Tibial nerve (tissue), 4 donors: ENCODE measurements around the gene TANC1. TPM values are rescaled to one million over a fixed set of nuclear protein-coding genes. Genes with fewer than 3 reads are reported as not detected.

Experiments used
- DNase-seq, 2 donors: peaks; one replicate each; pipeline ENCODE4 v3.0.0-alpha.2; 2019; ENCODE audit warnings: low spot score in 2 of 2
- H3K27ac ChIP-seq, 4 donors: fragments of 200-600 bp; sonication (generic) in 3 of 4; one replicate each; pipeline ENCODE4 v1.5.1; 2017 to 2019; ENCODE audit warnings: mild to moderate bottlenecking in 1 of 4
- H3K27me3 ChIP-seq, 2 donors: fragments of 200-600 bp; sonication (generic) in 1 of 2; one replicate each; pipeline versions ENCODE4 v1.5.1 to v1.6.0; 2017 to 2019
- H3K36me3 ChIP-seq, 3 donors: fragments of 200-600 bp; sonication (generic); one replicate each; pipeline ENCODE4 v1.5.1; 2018 to 2019
- H3K4me1 ChIP-seq, 4 donors: fragments of 200-600 bp; sonication (generic) in 3 of 4; one replicate each; pipeline ENCODE4 v1.5.1; 2017 to 2019
- H3K4me3 ChIP-seq, 4 donors: fragments of 200-600 bp; sonication (generic) in 3 of 4; one replicate each; pipeline ENCODE4 v1.5.1; 2017 to 2019; ENCODE audit warnings: mild to moderate bottlenecking in 1 of 4, moderate library complexity in 1 of 4
- H3K9me3 ChIP-seq, 4 donors: fragments of 200-600 bp; sonication (generic) in 3 of 4; one replicate each; pipeline ENCODE4 v1.5.1; 2017 to 2019
- EP300 ChIP-seq, 2 donors: sonication (generic); formaldehyde crosslinking; IDR thresholded peaks; one replicate each; pipeline ENCODE4 v1.6.1; 2017; ENCODE audit warnings: antibody characterized with exemption in 2 of 2, mild to moderate bottlenecking in 1 of 2
- POLR2A ChIP-seq, 2 donors: fragments of 450-650 bp; IDR thresholded peaks; one replicate each; pipeline ENCODE4 v1.6.1; 2017; ENCODE audit warnings: antibody characterized with exemption in 2 of 2, mild to moderate bottlenecking in 2 of 2, moderate library complexity in 2 of 2
- WGBS, 2 donors: methylation state at CpG; one replicate each; pipeline ENCODE4 v1.1.5; 2018; 5-methylcytosine and 5-hydroxymethylcytosine counted together
- total RNA-seq, 4 donors: library from RNA; depleted of rRNA; stranded (reverse); fragments of >200 nt; gene quantifications; one replicate each; pipeline ENCODE4 v1.1.0, GENCODE V29; 2016
- TF ChIP-seq, protein P1 (sequence below), 5 experiments: fragments of 200-600 bp in 3 of 5; fragments of 450-650 bp in 2 of 5; sonication (generic) in 3 of 5; IDR thresholded peaks; one replicate each; pipeline ENCODE4 v1.5.1; 2016 to 2019; ENCODE audit warnings: antibody characterized with exemption in 5 of 5, mild to moderate bottlenecking in 3 of 5, moderate library complexity in 2 of 5

TANC1 gene
- total RNA-seq, 4 donors from 2014 or later = 43.5 to 66.3 (median 57.6) TPM

DNA sequence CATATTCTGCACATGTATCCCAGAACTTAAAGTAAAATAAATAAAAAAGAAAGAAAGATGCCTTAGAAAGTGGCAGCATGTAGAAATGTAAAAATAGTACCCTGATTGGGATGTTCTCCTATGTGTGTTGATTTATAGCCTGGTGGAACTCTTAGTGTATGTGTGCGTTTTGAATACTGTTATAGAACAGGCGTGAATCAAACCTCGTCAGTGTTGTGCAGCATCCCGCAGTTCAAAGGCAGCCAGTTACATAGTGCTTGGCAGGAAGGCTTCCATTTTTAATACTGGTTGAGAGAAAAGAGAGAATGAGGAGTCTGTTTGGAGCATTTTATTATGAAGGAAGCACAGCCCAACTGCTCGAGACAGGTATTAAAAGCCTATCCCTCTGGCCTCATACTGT, 49.4 kb downstream of the TANC1 start:
- DNase-seq = no peak
- H3K4me1 ChIP-seq = peaks cover 0 to 14% (median 3%) of the 10 kb centered on the region in 4 donors
- no peak overlapping the region for H3K27ac ChIP-seq
- no peak overlapping the region for H3K4me3 ChIP-seq
- peaks cover 0 to 19% (median 0%) of the 10 kb centered on the region in 3 donors for H3K36me3 ChIP-seq
- H3K27me3 ChIP-seq = no peaks in the 10 kb centered on the region
- 67 to 79% methylated on average over 5 of the region's 5 CpGs for WGBS, 2 donors
- H3K9me3 ChIP-seq = peaks cover 0 to 13% (median 3%) of the 10 kb centered on the region in 4 donors
- TF ChIP-seq POLR2A (IDR thresholded peaks at IDR 0.05) (no peak), EP300 (IDR thresholded peaks at IDR 0.05) (no peak)
- TF ChIP-seq, protein P1, sequence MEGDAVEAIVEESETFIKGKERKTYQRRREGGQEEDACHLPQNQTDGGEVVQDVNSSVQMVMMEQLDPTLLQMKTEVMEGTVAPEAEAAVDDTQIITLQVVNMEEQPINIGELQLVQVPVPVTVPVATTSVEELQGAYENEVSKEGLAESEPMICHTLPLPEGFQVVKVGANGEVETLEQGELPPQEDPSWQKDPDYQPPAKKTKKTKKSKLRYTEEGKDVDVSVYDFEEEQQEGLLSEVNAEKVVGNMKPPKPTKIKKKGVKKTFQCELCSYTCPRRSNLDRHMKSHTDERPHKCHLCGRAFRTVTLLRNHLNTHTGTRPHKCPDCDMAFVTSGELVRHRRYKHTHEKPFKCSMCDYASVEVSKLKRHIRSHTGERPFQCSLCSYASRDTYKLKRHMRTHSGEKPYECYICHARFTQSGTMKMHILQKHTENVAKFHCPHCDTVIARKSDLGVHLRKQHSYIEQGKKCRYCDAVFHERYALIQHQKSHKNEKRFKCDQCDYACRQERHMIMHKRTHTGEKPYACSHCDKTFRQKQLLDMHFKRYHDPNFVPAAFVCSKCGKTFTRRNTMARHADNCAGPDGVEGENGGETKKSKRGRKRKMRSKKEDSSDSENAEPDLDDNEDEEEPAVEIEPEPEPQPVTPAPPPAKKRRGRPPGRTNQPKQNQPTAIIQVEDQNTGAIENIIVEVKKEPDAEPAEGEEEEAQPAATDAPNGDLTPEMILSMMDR (IDR thresholded peaks at IDR 0.05) = no peak

DNA sequence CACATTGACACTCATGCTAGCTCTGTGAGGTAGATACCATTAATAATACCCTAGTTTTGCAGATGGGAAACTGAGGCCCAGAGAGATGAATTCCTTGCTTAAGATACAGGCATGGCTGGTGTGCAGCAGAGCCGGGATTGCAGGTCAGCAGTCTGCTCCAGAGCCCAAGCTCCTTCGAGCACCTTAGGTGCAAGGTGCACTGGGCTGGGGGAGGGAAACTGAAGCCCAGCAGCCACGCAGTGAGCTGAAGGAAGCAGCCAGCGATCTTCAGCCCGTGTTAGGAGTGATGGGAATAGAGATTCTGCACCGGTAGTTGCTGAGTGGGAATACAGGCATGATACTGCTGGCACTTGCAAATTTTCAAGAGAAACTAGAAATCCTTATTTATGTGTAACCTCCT, 50.6 kb downstream of the TANC1 start:
- no peaks in the 10 kb centered on the region for H3K27me3 ChIP-seq
- WGBS, 2 donors = 86 to 88% methylated on average over 6 of the region's 6 CpGs
- peaks cover 0 to 19% (median 0%) of the 10 kb centered on the region in 3 donors for H3K36me3 ChIP-seq
- H3K27ac ChIP-seq = no peak overlapping the region
- TF ChIP-seq EP300 (IDR thresholded peaks at IDR 0.05) (no peak), POLR2A (IDR thresholded peaks at IDR 0.05) (no peak)
- TF ChIP-seq, protein P1 (IDR thresholded peaks at IDR 0.05) = no peak
- peaks cover 0 to 5% (median 0%) of the 10 kb centered on the region in 4 donors for H3K4me1 ChIP-seq
- H3K9me3 ChIP-seq = peaks cover 0 to 13% (median 3%) of the 10 kb centered on the region in 4 donors
- H3K4me3 ChIP-seq = no peak overlapping the region
- DNase-seq = no peak

DNA sequence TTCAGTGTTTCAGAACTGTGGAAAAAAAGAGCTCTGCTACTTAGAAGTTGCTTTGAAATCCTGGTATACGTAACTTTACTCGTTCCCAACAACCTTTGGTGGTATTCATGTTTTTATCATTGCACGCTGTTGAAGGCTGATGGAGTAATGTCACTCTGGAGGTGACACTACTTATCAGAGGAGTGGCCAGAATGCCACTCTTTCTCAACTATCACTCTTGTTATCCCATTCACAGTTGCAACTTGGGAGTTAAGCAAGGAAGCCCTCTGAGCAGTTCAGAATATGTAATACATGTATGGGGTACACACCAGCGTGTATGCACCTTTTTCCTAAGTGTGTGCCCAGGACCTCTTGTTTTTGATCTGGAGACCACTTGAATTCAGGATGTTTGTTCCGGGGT, 53.6 kb downstream of the TANC1 start:
- H3K4me3 ChIP-seq = no peak overlapping the region
- no peaks in the 10 kb centered on the region for H3K27me3 ChIP-seq
- TF ChIP-seq, protein P1 (IDR thresholded peaks at IDR 0.05) = no peak
- no peak for TF ChIP-seq EP300 (IDR thresholded peaks at IDR 0.05)
- H3K4me1 ChIP-seq = peaks cover 0 to 20% (median 3%) of the 10 kb centered on the region in 4 donors
- WGBS, 2 donors = 75 to 87% methylated on average over 5 of the region's 5 CpGs
- H3K27ac ChIP-seq = no peak overlapping the region
- no peaks in the 10 kb centered on the region for H3K36me3 ChIP-seq
- no peaks in the 10 kb centered on the region for H3K9me3 ChIP-seq
- DNase-seq = no peak

DNA sequence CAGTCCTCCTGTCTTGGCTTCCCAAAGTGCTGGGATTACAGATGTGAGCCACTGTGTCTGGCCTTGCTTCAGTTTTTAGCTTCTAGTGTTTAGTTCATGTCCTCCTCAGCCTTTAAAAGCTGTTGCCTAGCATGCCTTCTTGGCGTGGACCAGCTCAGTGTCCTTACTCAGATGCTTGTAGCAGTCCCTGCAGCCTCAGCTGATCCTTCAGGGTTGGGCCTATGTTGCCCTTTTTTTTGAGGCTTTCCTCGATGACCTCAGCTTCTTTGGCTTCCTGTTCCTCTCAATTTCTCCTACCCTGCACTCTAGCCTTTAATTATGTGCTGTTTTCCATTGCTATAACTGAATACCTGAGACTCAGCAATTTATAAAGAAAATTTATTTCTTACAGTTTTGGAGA, 57.7 kb downstream of the TANC1 start:
- WGBS, 2 donors = 35 to 51% methylated on average over 2 of the region's 2 CpGs
- no peaks in the 10 kb centered on the region for H3K9me3 ChIP-seq
- H3K4me1 ChIP-seq = peaks cover 0 to 42% (median 14%) of the 10 kb centered on the region in 4 donors
- no peak for DNase-seq
- no peak overlapping the region for H3K27ac ChIP-seq
- no peaks in the 10 kb centered on the region for H3K36me3 ChIP-seq
- H3K27me3 ChIP-seq = no peaks in the 10 kb centered on the region
- TF ChIP-seq POLR2A (IDR thresholded peaks at IDR 0.05) = no peak
- TF ChIP-seq, protein P1 (IDR thresholded peaks at IDR 0.05) = no peak
- no peak for TF ChIP-seq EP300 (IDR thresholded peaks at IDR 0.05)
- H3K4me3 ChIP-seq = no peak overlapping the region

DNA sequence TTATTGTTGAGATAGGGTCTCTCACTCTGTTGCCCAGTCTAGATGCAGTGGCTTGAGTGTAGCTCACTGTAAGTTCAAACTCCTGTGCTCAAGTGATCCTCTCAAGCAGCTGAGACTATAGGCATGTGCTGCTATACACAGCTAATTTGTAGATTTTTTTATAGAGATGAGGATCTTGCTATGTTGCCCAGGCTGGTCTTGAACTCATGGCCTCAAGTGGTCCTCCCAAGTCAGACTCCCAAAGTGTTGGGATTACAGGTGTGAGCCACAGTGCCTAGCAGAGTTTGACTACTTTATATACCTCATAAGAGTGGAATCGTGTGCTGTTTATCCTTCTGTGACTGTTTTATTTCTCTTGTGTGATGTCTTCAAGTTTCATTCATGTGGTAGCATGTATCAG, 60.3 kb downstream of the TANC1 start:
- TF ChIP-seq, protein P1 (IDR thresholded peaks at IDR 0.05) = no peak
- no peak for TF ChIP-seq EP300 (IDR thresholded peaks at IDR 0.05)
- TF ChIP-seq POLR2A (IDR thresholded peaks at IDR 0.05) = no peak
- 94 to 100% methylated on average over 1 of the region's 1 CpG for WGBS, 2 donors
- Histone ChIP-seq H3K4me3 (no peak overlapping the region), H3K9me3 (no peaks in the 10 kb centered on the region), H3K27me3 (no peaks in the 10 kb centered on the region), H3K36me3 (no peaks in the 10 kb centered on the region), H3K27ac (peak overlapping the region in 1 of 4 donors; percentile 5), H3K4me1 (peaks cover 0 to 61% (median 27%) of the 10 kb centered on the region in 4 donors)
- no peak for DNase-seq
